Skeletal muscle satellite cell (primary cell): Measurements from ENCODE around the gene PBOV1. TPM values are rescaled to one million over a fixed set of nuclear protein-coding genes. Genes with fewer than 3 reads are reported as not detected.

Experiments
- H3K27me3 ChIP-seq: 2 replicates; pipeline ENCODE4 v1.7.0; 2013; ENCODE audit warnings: low read length; ENCODE audit not compliant: control insufficient read depth, insufficient read depth
- H3K36me3 ChIP-seq: 2 replicates; pipeline ENCODE4 v1.7.0; 2013; ENCODE audit warnings: mild to moderate bottlenecking, control low read depth, low read length; ENCODE audit not compliant: insufficient read depth
- H3K4me1 ChIP-seq: 2 replicates; pipeline ENCODE4 v1.7.0; 2013; ENCODE audit warnings: low read length; ENCODE audit not compliant: control insufficient read depth, insufficient read depth
- H3K4me2 ChIP-seq: 2 replicates; pipeline ENCODE4 v1.7.0; 2013; ENCODE audit warnings: mild to moderate bottlenecking, low read length
- H3K4me3 ChIP-seq: 2 replicates; pipeline ENCODE4 v1.7.0; 2013; ENCODE audit warnings: low read length
- H3K9ac ChIP-seq: 2 replicates; pipeline ENCODE4 v1.7.0; 2013; ENCODE audit warnings: mild to moderate bottlenecking, low read depth, low read length, moderate library complexity
- H3K9me3 ChIP-seq: replicated peaks from 2 replicates; pipeline ENCODE4 v1.7.0; 2013; ENCODE audit warnings: mild to moderate bottlenecking, control low read depth, low read length
- total RNA-seq: library from RNA; depleted of rRNA; stranded (reverse); fragments of >200 nt; gene quantifications from 2 replicates; pipeline ENCODE4 v1.2.3, GENCODE V29; 2012; rRNA removed

The PBOV1 gene
- total RNA-seq, result not detected in 2 replicates

DNA sequence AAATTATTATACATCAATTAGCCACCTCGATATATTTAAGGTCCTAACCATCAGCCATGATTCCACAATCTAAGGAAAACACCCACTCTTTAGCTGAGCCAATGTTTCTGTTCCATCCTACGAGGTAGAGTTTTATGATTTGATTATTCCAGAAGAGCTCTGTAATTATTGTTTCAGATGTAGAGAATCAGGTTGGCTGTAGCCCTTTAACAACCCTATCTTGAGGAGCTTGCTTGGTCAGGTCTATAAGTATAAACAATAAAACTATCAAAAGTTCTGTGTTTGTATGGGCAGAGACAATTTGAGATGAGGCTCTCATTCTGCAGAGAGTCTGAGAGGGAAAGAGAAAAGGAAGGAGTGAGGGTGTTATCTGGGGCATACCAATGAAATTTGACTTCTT, at the start of gene PBOV1:
Gene PBOV1, minus strand, starts transcription at position 43 of the 400 bp plus-strand sequence. CDS start 96 bp downstream, outside the sequence.
- Histone ChIP-seq H3K36me3 (no peaks in the 10 kb centered on the region), H3K9ac (no peak within 1 kb of the TSS), H3K4me2 (no peak within 1 kb of the TSS), H3K9me3 (no peaks in the 10 kb centered on the region), H3K4me3 (no peak within 1 kb of the TSS), H3K4me1 (no peaks in the 10 kb centered on the region), H3K27me3 (no peaks in the 10 kb centered on the region)

DNA sequence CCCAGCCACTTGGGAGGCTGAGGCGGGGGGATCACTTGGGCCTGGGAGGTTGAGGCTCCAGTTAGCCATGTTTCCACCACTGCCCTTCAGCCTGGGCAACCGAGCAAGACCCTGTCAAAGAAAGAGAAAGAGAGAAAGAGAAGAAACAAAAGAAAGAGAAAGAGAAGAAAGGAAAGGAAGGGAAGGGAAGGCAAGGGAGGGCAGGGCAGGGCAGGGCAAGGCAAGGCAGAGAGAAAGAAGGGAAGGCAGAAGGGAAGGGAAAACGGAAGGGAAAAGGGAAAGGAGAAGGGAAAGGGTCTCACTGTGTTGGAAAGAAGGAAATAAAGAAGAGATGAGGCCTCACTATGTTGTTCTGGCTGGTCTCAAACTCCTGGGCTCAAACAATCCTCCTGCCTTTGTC, 47.8 kb upstream of the PBOV1 start:
- Histone ChIP-seq H3K9me3 (no peaks in the 10 kb centered on the region), H3K9ac (no peak overlapping the region)

DNA sequence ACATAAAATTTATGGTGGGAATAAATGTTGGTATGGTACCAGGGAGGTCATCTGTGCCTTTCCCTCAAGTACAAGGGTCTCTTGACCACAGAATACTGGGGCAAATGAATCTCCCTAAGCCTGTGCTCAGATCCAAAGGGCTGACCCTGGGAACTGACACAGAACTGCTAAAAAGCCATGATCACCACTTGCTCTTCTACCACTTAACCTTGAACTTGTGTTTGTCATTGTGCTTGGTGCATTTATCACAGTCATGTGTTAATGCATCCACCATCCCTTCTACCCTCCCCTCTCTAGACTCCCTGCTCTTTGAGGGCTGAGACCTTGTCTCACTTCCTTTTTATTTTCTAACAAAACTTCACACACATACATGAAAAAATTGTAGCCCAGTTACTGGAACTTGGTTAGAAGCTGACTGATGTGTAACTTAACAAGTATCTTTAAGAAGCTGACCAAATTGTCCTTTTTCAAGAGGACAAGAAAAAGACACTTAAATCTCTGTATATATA, 46.1 kb upstream of the PBOV1 start:
- no peak overlapping the region for H3K4me2 ChIP-seq
- H3K4me3 ChIP-seq, result no peak overlapping the region
- H3K9ac ChIP-seq, result no peak overlapping the region
- H3K27me3 ChIP-seq, result no peaks in the 10 kb centered on the region
- H3K9me3 ChIP-seq, result no peaks in the 10 kb centered on the region
- H3K4me1 ChIP-seq, result no peaks in the 10 kb centered on the region
- no peaks in the 10 kb centered on the region for H3K36me3 ChIP-seq

More for the DNA sequence above, 47.8 kb upstream of the PBOV1 start:
- H3K36me3 ChIP-seq, result no peaks in the 10 kb centered on the region
- no peak overlapping the region for H3K4me3 ChIP-seq
- no peak overlapping the region for H3K4me2 ChIP-seq
- H3K27me3 ChIP-seq, result peaks cover 3% of the 10 kb centered on the region
- H3K4me1 ChIP-seq, result no peaks in the 10 kb centered on the region

DNA sequence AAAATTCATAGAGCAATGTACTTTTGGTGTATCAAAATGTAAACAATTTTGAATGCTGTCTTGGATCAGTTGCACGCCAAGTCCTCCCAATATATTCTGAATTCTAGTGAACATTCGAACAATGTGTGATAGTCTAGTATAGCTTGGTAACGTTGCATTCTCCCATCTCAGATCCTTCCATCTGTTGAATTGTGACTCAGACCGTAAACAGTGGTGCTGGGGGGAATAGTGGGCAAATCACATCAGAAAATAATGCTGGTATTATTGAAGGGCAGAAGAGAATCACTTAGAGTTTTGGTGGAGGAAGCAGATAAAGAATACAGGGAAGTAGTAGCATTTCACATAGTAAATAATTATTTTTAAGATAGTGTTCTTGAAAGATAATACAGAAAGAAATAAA, 45.7 kb upstream of the PBOV1 start:
- Histone ChIP-seq H3K27me3 (no peaks in the 10 kb centered on the region), H3K4me3 (no peak overlapping the region), H3K36me3 (no peaks in the 10 kb centered on the region), H3K4me1 (no peaks in the 10 kb centered on the region), H3K9me3 (no peaks in the 10 kb centered on the region), H3K4me2 (no peak overlapping the region), H3K9ac (no peak overlapping the region)

DNA sequence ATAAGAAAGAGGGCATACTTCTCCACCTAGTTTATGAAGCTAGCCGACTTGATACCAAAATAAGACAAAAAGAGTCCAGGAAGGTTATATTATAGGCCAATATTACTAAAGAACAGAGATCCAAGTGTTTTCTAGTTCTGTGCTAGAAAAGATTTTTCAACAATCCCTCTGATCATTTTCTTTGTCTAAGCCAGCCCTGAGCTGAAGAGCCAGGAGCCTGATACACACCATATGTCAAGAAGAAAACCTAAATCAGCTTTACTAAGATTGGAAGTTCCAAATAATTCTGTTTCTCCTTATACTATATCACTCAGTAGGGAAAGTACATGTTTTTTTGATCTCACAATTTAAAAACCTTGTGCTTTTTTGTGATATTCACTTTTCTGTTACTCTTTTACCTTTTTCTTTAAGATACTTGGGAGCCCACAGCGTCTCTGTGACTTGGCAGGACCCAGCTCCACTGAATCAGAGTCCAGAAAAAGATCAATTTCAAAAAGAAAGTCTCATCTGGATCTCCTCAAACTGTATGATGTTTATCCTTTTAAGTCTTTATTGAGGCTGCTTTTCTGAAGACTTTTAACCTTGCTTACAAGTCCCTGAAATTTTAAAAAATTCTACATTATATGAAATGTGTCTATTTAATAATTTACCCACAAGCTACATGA, 43.0 kb upstream of the PBOV1 start:
- no peaks in the 10 kb centered on the region for H3K9me3 ChIP-seq
- H3K9ac ChIP-seq, result no peak overlapping the region
- no peak overlapping the region for H3K4me3 ChIP-seq
- H3K27me3 ChIP-seq, result no peaks in the 10 kb centered on the region
- no peak overlapping the region for H3K4me2 ChIP-seq
- no peaks in the 10 kb centered on the region for H3K36me3 ChIP-seq
- H3K4me1 ChIP-seq, result no peaks in the 10 kb centered on the region

DNA sequence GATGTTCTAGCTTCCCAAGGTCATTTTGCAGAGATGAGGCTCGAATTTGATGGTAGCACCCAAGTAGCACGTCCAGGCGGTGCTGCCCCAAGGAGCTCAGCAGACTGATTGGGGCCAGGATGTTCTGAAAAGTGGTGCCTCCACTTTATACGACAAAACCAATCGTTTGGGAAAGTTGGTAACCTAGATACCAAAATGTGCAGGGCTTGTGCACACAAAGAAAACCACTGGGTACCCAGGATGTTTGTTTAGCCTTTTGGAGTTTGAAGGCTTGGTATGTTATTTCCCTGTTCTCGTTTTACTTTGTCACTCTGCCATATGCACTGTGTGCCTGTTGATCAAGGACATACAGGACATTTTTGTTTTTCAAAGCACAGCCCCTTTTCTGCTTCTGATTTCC, 40.7 kb upstream of the PBOV1 start:
- no peaks in the 10 kb centered on the region for H3K27me3 ChIP-seq

DNA sequence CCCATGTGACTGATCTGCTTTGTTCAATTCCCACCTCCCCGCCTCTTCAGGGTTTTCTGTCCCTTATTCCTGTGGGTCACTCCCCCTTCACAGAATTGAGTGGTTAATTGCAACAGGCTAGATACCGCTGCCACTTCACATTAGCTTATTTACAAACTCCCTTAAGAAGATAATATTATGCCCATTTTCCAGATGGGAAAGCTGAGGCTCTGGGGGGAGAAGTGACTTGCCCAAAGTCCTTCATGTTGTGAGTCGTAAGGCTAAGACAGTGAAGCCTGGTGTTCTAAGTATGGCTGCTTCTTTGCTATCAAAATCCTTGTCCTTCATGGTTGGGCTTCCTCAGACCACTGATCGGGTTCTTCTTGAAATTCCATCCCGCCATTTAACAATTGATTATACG, 39.9 kb upstream of the PBOV1 start:
- Histone ChIP-seq H3K36me3 (no peaks in the 10 kb centered on the region), H3K27me3 (no peaks in the 10 kb centered on the region), H3K9ac (no peak overlapping the region), H3K4me2 (no peak overlapping the region), H3K4me1 (no peaks in the 10 kb centered on the region), H3K4me3 (no peak overlapping the region), H3K9me3 (no peaks in the 10 kb centered on the region)

More for the DNA sequence above, 40.7 kb upstream of the PBOV1 start:
- H3K9ac ChIP-seq, result no peak overlapping the region
- no peaks in the 10 kb centered on the region for H3K9me3 ChIP-seq
- no peaks in the 10 kb centered on the region for H3K36me3 ChIP-seq
- no peak overlapping the region for H3K4me3 ChIP-seq
- H3K4me1 ChIP-seq, result no peaks in the 10 kb centered on the region
- no peak overlapping the region for H3K4me2 ChIP-seq

DNA sequence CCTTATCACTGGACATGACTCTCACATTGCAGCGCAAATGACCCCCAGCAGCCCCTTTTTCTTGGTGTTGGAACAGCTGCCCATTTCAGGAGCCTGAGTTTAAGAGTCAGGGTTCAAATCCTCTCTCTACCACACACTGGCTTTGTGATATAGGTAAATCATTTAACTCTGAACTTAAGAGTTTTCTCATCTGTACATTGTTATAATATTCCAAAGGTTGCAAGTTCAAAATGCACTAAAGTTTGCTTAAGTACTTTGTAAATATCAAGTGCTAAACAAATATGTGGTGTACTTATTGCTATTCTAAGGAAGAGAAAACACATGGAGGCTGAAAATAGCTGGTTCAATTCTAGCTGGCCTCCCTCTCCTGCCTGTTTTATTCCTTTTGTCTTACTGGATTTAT, 39.3 kb upstream of the PBOV1 start:
- H3K4me1 ChIP-seq, result no peaks in the 10 kb centered on the region
- H3K36me3 ChIP-seq, result no peaks in the 10 kb centered on the region
- no peak overlapping the region for H3K4me2 ChIP-seq
- no peak overlapping the region for H3K9ac ChIP-seq
- no peaks in the 10 kb centered on the region for H3K9me3 ChIP-seq
- H3K27me3 ChIP-seq, result no peaks in the 10 kb centered on the region
- H3K4me3 ChIP-seq, result no peak overlapping the region

DNA sequence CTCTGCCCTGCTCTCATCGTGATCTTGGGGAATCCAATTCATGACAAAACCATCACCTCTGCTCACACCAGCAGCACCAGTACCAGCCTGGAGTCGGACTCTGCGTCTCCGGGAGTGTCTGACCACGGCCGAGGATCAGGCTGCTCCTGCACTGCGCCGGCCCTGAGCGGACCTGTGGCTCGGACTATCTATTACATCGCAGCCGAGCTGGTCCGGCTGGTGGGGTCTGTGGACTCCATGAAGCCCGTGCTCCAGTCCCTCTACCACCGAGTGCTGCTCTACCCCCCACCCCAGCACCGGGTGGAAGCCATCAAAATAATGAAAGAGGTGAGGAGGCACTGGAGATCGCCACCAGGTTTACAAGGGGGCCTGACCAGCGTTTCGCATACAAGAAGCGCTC, 37.2 kb upstream of the PBOV1 start:
- Histone ChIP-seq H3K4me3 (no peak overlapping the region), H3K4me1 (peaks cover 4% of the 10 kb centered on the region), H3K27me3 (no peaks in the 10 kb centered on the region), H3K4me2 (no peak overlapping the region), H3K36me3 (no peaks in the 10 kb centered on the region), H3K9ac (no peak overlapping the region), H3K9me3 (no peaks in the 10 kb centered on the region)

DNA sequence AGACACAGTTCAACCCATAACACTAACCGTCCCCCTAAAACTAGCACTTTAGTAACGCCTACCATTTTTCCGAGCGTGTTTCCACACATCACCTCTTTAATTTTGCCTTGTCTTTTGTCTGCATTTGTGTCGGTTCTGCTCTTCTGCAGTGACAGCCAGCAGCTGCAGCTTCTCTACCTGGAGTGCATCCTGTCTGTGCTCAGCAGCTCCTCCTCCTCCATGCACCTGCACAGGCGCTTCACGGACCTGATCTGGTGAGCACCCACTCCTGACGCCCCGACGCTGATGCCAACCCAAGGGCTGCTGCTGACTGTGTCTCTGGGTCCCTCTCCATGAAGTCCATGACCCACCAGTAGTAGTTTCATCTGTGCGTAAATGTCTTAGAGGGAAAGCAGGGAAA, 35.4 kb upstream of the PBOV1 start:
- Histone ChIP-seq H3K4me2 (no peak overlapping the region), H3K9me3 (no peaks in the 10 kb centered on the region), H3K36me3 (no peaks in the 10 kb centered on the region), H3K9ac (no peak overlapping the region), H3K4me3 (no peak overlapping the region), H3K27me3 (no peaks in the 10 kb centered on the region), H3K4me1 (peaks cover 4% of the 10 kb centered on the region)

DNA sequence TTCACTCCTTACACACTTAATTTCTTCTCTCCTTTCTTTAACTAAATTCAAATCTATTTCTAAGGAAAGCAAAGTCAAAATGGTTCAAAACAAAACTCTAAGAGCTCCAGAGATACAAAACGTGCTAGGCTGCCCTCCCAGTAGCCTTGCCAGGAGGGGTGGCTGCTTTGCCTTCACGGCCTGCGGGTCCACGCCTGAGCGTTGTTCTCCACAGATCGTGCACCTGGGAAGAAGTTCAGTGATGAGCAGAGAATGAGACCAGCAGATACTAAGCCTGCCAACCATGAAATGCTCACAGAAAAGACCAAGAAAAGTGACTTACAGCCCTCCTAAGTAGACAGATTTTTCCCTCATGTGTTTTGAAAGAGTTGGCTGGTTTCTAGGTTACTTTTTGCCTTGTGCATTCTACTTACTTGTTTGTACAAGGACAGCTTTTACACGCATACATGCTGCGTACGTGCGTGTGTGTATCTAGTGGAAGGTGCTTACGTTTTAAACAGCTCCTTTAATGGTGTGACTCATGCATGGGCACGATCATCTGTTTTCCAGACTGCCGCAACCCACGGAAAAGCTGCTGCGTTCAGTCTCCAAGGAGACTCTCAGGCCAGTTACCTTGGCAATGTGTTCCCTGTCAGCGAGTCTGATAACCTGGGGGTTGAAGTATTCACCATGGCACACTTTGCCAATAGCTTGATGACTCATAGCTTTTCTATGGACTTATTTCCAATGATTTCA, 32.4 kb upstream of the PBOV1 start:
- Histone ChIP-seq H3K27me3 (no peaks in the 10 kb centered on the region), H3K4me3 (no peak overlapping the region), H3K9ac (no peak overlapping the region), H3K4me1 (peaks cover 4% of the 10 kb centered on the region), H3K4me2 (peak overlapping the region; percentile 2), H3K9me3 (no peaks in the 10 kb centered on the region), H3K36me3 (no peaks in the 10 kb centered on the region)

DNA sequence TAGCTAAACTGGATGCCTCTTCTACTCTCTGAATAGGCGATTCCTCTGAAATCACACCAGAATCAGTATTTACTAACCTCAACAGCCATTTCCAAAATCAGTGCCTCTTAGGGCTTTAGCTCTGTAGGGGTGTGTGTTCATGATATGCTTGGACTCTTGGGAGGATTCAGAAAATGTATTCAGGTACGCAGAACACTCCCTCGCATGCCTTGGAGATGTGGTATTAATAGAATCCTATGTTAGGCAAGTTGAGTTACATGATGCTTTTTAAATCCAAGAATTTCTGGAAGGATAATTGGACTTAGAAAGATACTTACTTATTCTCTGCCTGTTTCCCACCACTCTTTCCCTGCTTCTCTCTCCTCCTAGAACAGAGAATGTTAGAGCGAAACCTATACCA, 31.8 kb upstream of the PBOV1 start:
- Histone ChIP-seq H3K27me3 (no peaks in the 10 kb centered on the region), H3K36me3 (no peaks in the 10 kb centered on the region), H3K4me3 (no peak overlapping the region), H3K4me2 (no peak overlapping the region), H3K4me1 (peaks cover 4% of the 10 kb centered on the region), H3K9ac (no peak overlapping the region), H3K9me3 (no peaks in the 10 kb centered on the region)
